GM20000 (cell line): ENCODE data around the gene C4orf36.

ENCODE experiments used
- DNase-seq: peaks from one replicate; pipeline ENCODE4 v3.0.0; 2012; ENCODE audit warnings: low spot score
- CTCF ChIP-seq: IDR thresholded peaks from 2 replicates; pipeline ENCODE4 v1.5.1; 2012; ENCODE audit warnings: mild to moderate bottlenecking, control low read depth; ENCODE audit errors: extremely low read depth, missing control alignments

C4orf36 gene

GRCh38 chr4:86921608-86922252 is 29.5 kb upstream of the C4orf36 start:
- no peak for DNase-seq
- TF ChIP-seq CTCF, result no peak

DNA sequence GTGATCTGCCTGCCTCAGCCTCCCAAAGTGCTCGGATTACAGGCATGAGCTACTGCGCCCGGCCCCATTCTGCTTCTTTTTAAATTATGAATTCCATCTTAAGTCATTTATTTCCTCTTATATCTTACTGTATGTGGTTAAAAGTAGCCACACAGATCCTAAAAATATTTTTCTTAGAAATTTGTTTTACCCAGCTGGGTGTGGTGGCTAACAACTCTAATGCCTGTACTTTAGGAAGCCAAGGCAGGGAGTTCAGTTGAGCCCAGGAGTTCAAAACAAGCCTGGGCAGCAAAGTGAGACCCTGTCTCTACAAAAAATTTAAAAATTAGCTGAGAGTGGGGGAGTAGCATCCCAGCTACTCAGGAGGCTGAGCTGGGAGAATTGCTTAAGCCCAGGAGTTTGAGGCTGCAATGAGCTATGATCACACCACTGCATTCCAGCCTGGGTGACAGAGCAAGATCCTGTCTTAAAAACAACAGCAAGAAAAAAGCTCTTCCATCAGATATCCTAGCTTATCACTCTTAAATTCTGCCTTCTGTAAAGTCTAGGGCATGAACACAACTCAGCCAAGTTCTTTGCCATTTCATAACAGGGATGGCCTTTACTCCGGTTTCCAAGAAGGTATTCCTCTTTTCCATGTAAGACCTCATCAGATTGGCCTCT is 27.5 kb upstream of the C4orf36 start:
- TF ChIP-seq CTCF, result no peak
- no peak for DNase-seq

GRCh38 chr4:86918539-86919072 is 26.4 kb upstream of the C4orf36 start:
- TF ChIP-seq CTCF, result no peak
- DNase-seq, result no peak

GRCh38 chr4:86917212-86918039 is 25.2 kb upstream of the C4orf36 start:
- no peak for TF ChIP-seq CTCF
- DNase-seq, result no peak

DNA sequence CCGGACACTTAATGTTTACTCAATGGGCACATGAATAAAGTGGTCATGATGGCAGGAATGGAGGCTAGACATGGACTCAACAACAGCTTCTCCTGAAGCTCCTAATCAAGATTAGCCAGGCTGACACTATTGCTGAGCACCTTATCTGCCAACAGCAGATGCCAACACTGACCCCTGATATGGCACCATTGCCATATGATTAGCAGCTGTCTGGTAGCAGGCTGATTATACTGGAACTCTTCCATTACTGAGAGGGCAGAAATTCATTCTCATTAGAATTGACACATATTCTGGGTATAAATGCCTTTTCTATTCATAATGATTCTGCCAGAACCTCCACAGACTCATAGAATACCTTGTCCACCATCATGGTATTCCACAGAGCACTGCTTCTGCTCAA is 24.2 kb upstream of the C4orf36 start:
- TF ChIP-seq CTCF, result no peak
- no peak for DNase-seq

GRCh38 chr4:86910820-86911684 is 18.8 kb upstream of the C4orf36 start:
- no peak for DNase-seq
- no peak for TF ChIP-seq CTCF
